Activated naive CD4-positive, alpha-beta T cell treated with anti-CD3 and anti-CD28 coated beads for 36 hours (primary cell): ENCODE results near the gene MAEL. TPM values are rescaled to one million over a fixed set of nuclear protein-coding genes. Genes with fewer than 3 reads are reported as not detected.
A peak's percentile ranks its signal among the peaks of the same experiment; 100 is the strongest.

Source experiments
- CTCF ChIA-PET: fragments of 350-600 bp; sonication (Branson Sonifier 250); formaldehyde crosslinking; loops from one replicate; lab custom pipeline; 2021; ENCODE audit warnings: antibody characterized with exemption; lab: Charles Lee
- DNase-seq: peaks from one replicate; pipeline ENCODE4 v3.0.0-alpha.2; 2020
- H3K27ac Mint-ChIP-seq: one replicate; pipeline ENCODE4 v1.8.0; 2021; ENCODE audit warnings: mild to moderate bottlenecking, mixed read lengths
- H3K27me3 Mint-ChIP-seq: one replicate; pipeline ENCODE4 v1.8.0; 2021; ENCODE audit warnings: low read depth, mixed read lengths
- H3K36me3 Mint-ChIP-seq: one replicate; pipeline ENCODE4 v1.8.0; 2021; ENCODE audit warnings: low read depth, mixed read lengths
- H3K4me1 Mint-ChIP-seq: one replicate; pipeline ENCODE4 v1.8.0; 2021; ENCODE audit warnings: low read depth, mixed read lengths
- H3K4me3 Mint-ChIP-seq: one replicate; pipeline ENCODE4 v1.8.0; 2021; ENCODE audit warnings: mild to moderate bottlenecking, moderate library complexity, mixed read lengths
- H3K9me3 Mint-ChIP-seq: one replicate; pipeline ENCODE4 v1.8.0; 2021; ENCODE audit warnings: mixed read lengths
- intact Hi-C: fragments of 100-400 bp; cut with micrococcal nuclease; formaldehyde crosslinking; loops from one replicate; pipeline ENCODE4 v1.15.1; 2023
- total RNA-seq, 2 experiments: library from RNA; stranded (reverse); gene quantifications; one replicate each; pipeline ENCODE4 v1.2.3, GENCODE V29; 2021

Gene MAEL
- total RNA-seq, 2 experiments from 2014 or later, result 0.24 to 0.35 TPM

DNA sequence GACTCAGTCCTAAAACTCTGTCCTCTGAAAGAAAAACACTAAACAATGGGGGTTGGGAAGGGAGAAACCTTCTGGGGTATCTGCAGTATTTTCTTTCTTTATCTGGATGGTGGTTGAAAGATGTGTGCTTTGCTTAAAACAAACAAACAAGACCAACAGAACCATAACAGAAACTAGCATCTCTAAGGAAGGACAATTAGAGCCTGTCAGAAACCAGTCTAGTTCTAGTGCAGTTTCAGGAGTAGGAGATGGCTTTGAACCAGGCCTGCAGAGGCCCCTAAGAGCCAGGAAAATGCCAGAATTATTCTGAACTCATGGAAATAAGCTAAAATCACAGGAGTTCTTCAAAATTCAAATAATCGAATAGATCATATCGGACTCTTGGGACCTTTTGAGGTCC is 32.2 kb upstream of the MAEL start:
- CTCF ChIA-PET, result interaction anchor here (1.0 kb wide), 1 partner anchor 47 kb away, joined by 3 read pairs; no protein-coding TSS in a partner anchor
- Mint-ChIP-seq H3K4me1 (no peaks in the 10 kb centered on the region), H3K4me3 (no peak overlapping the region), H3K9me3 (no peaks in the 10 kb centered on the region), H3K27ac (no peak overlapping the region), H3K27me3 (peaks cover 7% of the 10 kb centered on the region), H3K36me3 (peaks cover 1% of the 10 kb centered on the region)
- no peak for DNase-seq
- intact Hi-C loops, result no loop called here

DNA sequence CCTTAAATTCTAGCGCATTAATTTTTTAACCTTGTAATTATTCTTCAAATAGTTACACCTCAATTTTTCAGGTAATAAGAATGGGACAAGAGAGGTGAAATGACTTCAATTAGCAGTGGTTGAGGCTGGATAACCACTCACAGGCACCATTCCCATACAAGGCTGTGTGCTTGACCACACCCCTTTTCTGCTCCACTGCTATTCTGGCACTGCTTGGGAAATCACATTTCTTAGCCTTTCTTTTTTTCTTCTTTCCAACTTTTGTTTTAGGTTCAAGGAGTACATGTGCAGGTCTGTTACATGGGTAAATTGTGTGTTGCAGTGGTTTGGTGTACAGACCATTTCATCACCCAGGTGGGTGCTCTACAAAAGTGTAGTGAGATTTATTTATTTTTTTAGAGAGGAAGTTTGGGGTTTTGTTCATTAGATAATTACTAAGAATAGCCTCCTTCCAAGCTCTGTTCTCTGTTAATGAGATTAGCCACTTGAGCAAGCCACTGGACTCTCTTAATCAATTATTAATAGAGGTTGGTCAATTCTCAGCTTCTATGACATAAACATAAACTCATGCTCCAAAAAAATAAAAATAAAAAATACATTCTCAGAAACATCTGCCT is 28.1 kb upstream of the MAEL start:
- no peaks in the 10 kb centered on the region for H3K4me1 Mint-ChIP-seq
- CTCF ChIA-PET, result interaction anchor here (0.6 to 0.9 kb wide), 2 partner anchors 89 to 738 kb away, joined by 3 read pairs; no protein-coding TSS in a partner anchor
- no peak for DNase-seq
- peaks cover 3% of the 10 kb centered on the region for H3K27me3 Mint-ChIP-seq
- no peaks in the 10 kb centered on the region for H3K9me3 Mint-ChIP-seq
- H3K36me3 Mint-ChIP-seq, result peaks cover 1% of the 10 kb centered on the region
- H3K4me3 Mint-ChIP-seq, result no peak overlapping the region
- no peak overlapping the region for H3K27ac Mint-ChIP-seq
- intact Hi-C loops, result no loop called here

DNA sequence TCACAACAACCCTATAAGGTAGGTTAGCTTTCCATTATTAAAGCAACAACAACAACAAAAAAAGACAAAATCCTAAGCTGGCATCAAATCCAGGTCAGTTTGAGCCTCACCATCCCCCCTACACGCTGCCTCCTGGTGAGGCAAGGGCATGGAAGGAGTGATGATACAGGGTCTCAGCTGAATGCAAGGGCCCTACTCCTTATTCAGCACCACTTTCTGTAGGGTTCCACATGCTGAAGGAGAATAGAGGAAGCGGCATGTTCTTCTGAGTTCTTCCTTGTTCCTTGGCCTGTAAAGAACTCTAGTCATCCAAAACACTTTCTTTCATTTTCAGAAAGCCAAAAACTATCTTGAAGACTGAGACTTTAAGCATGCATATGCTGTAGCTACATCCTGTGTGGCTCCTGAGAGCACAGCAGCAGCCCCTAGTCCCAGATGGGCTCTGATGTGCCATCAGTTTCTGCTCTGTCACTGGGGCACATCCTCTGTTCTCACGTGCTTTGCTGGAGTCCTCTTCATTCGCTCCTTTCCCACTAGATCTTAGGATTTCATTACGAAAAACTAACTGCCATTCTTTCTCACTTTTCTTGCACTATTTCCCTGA is 19.9 kb upstream of the MAEL start:
- H3K4me1 Mint-ChIP-seq, result peaks cover 34% of the 10 kb centered on the region
- CTCF ChIA-PET, result interaction anchor here (1.5 to 1.9 kb wide), 2 partner anchors 88 to 90 kb away, joined by 5 to 8 read pairs; no protein-coding TSS in a partner anchor

DNA sequence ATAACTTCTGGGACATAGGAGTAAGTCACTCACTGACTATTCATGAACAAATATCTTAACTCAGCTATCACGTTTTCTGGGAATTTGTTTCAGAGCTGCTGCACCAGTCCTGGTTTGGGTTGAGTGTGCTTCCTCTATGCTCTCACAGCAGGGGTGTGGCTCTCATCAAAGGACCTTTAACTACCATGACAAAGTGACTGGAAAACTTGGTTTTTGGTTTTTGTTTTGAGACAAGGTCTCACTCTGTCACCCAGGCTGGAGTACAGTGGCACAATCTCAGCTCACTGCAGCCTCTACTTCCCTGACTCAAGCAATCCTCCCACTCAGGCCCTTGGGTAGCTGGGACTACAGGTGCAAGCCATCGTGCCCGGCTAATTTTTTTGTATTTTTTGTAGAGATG is 17.8 kb upstream of the MAEL start:
- CTCF ChIA-PET, result interaction anchor here (1.5 to 2.1 kb wide), 2 partner anchors 61 to 88 kb away, joined by 6 to 10 read pairs; no protein-coding TSS in a partner anchor
- Mint-ChIP-seq H3K4me3 (no peak overlapping the region), H3K27me3 (peaks cover 10% of the 10 kb centered on the region), H3K27ac (peak overlapping the region; percentile 15), H3K9me3 (no peaks in the 10 kb centered on the region), H3K4me1 (peaks cover 46% of the 10 kb centered on the region), H3K36me3 (no peaks in the 10 kb centered on the region)
- peak; percentile 51 for DNase-seq
- intact Hi-C loops, result loop anchor here (5.0 to 10.0 kb wide), 3 partner anchors 151 to 476 kb away; no protein-coding TSS in a partner anchor

More for the DNA sequence above, 19.9 kb upstream of the MAEL start:
- Mint-ChIP-seq H3K36me3 (no peaks in the 10 kb centered on the region), H3K4me3 (no peak overlapping the region), H3K27ac (peak overlapping the region; percentile 18), H3K9me3 (no peaks in the 10 kb centered on the region), H3K27me3 (peaks cover 8% of the 10 kb centered on the region)
- DNase-seq, result peak; percentile 63
- intact Hi-C loops, result no loop called here

DNA sequence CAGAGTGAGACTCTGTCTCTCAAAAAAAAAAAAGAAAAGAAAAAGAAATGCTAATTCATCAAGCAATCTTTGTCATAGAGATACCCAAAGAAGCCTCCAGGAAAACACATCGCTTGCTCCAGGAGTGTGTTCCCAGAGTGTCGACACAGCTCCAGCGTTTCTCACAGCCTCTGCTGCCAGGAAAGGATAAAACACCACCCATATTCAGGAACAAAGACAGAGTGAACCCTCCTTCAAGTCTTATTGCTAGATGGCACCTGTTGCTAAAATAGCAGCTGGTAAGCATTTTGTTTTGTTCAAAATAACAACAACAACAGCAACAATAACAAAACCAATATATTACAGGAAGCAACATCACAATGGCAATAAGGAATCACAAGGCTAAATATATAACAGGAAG is 16.9 kb upstream of the MAEL start:
- no peaks in the 10 kb centered on the region for H3K9me3 Mint-ChIP-seq
- H3K4me1 Mint-ChIP-seq, result peaks cover 49% of the 10 kb centered on the region
- intact Hi-C loops, result loop anchor here (5.0 to 10.0 kb wide), 3 partner anchors 150 to 477 kb away; no protein-coding TSS in a partner anchor
- CTCF ChIA-PET, result interaction anchor here (2.1 kb wide), 1 partner anchor 87 kb away, joined by 10 read pairs; no protein-coding TSS in a partner anchor
- DNase-seq, result no peak
- no peak overlapping the region for H3K4me3 Mint-ChIP-seq
- H3K27ac Mint-ChIP-seq, result no peak overlapping the region
- no peaks in the 10 kb centered on the region for H3K36me3 Mint-ChIP-seq
- H3K27me3 Mint-ChIP-seq, result peaks cover 10% of the 10 kb centered on the region

DNA sequence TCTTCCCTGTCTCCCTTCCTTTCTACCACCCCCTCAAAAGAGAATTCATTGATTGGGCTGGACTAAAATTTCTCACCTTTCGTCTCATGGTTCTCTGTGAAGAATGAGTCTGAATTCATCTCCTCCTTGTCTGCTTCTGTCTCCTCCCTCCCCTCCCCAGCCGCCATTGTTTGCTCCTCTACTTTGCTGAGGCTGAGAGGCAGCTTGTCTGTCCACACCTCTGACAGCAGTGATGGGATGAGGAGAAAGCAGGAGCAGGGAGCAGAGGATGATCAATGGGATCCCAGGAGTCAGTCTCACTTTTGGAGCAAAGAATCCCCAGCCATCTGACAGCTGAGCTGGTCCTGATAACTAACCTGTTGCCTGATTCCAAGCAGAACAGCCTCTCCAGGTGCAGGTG is 16.3 kb upstream of the MAEL start:
- Mint-ChIP-seq H3K4me3 (no peak overlapping the region), H3K27me3 (peaks cover 10% of the 10 kb centered on the region), H3K4me1 (peaks cover 49% of the 10 kb centered on the region), H3K27ac (no peak overlapping the region), H3K9me3 (no peaks in the 10 kb centered on the region), H3K36me3 (no peaks in the 10 kb centered on the region)
- intact Hi-C loops, result loop anchor here (5.0 to 10.0 kb wide), 3 partner anchors 149 to 478 kb away; no protein-coding TSS in a partner anchor
- DNase-seq, result no peak
- CTCF ChIA-PET, result interaction anchor here (0.7 to 2.1 kb wide), 3 partner anchors 10 to 87 kb away, joined by 3 to 10 read pairs (median 3); no protein-coding TSS in a partner anchor

DNA sequence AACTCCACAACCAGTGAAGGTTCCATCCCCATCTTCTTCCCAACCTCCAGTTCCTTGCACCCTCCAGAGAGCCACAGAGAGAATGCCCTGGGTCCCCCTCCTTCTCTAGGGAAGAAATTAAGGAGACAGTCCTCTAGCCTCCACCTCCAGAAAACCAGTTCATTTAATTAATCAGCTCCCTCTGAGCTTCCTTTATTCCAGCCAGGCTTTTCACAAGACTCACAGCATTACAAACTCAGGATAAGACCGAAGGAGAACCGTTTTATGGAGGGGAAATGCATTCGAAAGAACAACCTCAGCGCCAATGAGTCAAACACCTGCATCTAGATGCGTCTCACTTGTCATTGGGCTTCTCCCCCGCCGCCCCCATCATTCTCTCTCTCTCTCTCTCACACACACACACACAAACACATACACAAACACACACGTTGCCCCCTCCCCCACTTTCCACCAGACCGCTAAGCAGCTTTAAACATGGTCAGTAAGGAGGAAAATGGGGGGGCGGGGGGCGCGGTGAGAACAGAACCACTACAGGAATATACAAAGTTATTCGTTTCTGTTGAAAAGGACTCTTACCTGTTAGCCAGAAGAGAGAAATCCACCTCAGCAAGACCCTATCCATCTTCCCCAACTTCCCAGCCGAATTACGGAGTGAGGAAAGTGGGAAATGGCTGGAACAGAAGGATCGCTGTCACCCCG is 14.3 kb upstream of the MAEL start:
- DNase-seq, result peak; percentile 75
- Mint-ChIP-seq H3K4me1 (peaks cover 41% of the 10 kb centered on the region), H3K36me3 (no peaks in the 10 kb centered on the region), H3K27me3 (peaks cover 10% of the 10 kb centered on the region), H3K9me3 (no peaks in the 10 kb centered on the region), H3K27ac (peak overlapping the region; percentile 90), H3K4me3 (peak overlapping the region; percentile 91)
- intact Hi-C loops, result loop anchor here (1.0 to 10.0 kb wide), 7 partner anchors 30 to 480 kb away; partner anchors contain the start of gene TADA1
- CTCF ChIA-PET, result interaction anchor here (1.0 to 1.6 kb wide), 3 partner anchors 82 to 84 kb away, joined by 4 to 10 read pairs (median 6); no protein-coding TSS in a partner anchor

DNA sequence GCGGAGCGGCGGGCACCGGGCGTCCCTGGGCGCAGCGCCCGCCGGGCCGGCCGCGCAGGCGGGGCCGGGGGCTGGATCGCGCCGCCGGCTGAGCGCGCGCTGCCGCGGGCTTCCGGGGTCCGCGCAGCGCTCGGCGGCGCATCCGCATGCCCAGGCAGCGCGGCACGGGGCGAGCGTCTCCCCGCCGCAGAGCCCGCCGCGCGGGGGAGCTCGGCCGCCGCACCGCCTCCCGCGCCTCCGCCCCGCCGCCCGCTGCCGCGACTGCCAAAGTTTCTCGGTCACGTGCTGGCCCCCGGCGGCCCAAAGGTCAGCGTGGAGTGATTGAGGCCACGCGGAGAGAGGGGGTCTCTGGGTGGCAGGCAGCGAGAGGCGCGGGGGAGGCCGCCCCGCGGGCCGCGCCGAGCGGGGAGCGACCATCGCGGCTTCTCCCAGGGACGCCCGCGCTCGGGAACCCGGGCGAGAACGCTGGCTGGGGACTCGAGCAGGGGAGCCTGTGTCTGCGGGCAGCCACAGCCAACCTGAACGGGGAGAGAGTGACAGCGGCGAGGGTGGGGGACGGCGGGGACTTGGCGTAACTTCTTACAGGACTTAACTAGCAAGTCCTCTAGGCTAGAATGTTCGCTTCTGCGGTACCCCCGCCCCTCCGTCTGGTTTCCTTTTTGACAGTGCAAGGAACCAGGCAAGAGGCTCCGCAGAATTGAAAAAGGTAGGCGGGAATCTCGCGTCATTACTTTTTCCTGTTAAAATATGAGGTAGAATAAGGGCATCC is 13.5 kb upstream of the MAEL start, which contains the start of gene ILDR2:
Gene ILDR2, minus strand, starts transcription at position 180 of the 769 bp plus-strand sequence. CDS start 272 bp downstream, outside the sequence.
- intact Hi-C loops, result loop anchor here (1.0 to 10.0 kb wide), 5 partner anchors 31 to 481 kb away; partner anchors contain the start of gene TADA1
- CTCF ChIA-PET, result interaction anchor here (1.0 kb wide), 1 partner anchor 84 kb away, joined by 4 read pairs; no protein-coding TSS in a partner anchor
- no peaks in the 10 kb centered on the region for H3K9me3 Mint-ChIP-seq
- H3K27me3 Mint-ChIP-seq, result peaks cover 10% of the 10 kb centered on the region
- peak; percentile 84 for DNase-seq
- peaks cover 36% of the 10 kb centered on the region for H3K4me1 Mint-ChIP-seq
- H3K4me3 Mint-ChIP-seq, result peak within 1 kb of the TSS; percentile 91
- H3K27ac Mint-ChIP-seq, result peak within 1 kb of the TSS; percentile 90
- H3K36me3 Mint-ChIP-seq, result no peaks in the 10 kb centered on the region

DNA sequence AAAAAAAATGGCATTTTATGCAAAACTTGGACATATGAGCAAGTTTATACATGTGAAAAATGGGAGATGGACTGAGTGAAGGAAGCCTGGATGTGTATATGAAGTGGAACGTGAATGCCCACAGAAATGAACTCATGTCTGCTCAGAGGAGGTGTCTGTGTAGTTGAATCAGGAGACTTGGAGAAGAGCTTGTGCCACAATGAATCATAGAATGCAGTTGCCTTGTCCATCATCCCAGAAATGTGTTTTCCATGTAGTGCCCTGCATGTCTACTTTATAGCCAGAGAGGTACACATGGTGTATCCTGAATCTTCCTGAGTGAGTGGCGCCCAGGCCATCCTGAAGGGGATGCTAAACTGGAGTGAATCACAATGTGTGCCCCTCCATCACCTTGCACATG is 11.1 kb upstream of the MAEL start:
- intact Hi-C loops, result loop anchor here (10.0 kb wide), 1 partner anchor 483 kb away; no protein-coding TSS in a partner anchor
- CTCF ChIA-PET, result interaction anchor here (1.9 to 5.3 kb wide), 2 partner anchors 67 to 80 kb away, joined by 5 to 32 read pairs; no protein-coding TSS in a partner anchor
- Mint-ChIP-seq H3K27me3 (peaks cover 5% of the 10 kb centered on the region), H3K9me3 (no peaks in the 10 kb centered on the region), H3K36me3 (no peaks in the 10 kb centered on the region), H3K4me3 (no peak overlapping the region), H3K27ac (no peak overlapping the region), H3K4me1 (peaks cover 23% of the 10 kb centered on the region)
- no peak for DNase-seq

DNA sequence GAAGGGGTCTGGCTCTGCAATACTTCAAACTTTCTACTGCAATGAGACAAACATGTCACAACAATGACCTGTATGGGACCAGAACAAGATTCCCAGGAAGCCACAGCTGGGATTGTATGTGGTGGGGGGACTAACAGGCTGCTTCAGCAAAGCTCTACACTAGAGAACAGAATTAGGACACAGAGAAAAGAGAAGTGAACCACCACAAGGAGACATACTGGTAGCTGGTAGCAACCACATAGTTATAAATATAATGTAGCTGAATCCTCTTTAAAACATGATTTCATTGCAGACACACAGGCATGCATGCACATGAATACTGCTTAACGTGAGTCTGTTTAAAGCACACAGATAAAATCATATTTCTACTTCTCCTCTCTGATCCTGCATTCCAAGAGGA is 10.3 kb upstream of the MAEL start:
- H3K27ac Mint-ChIP-seq, result no peak overlapping the region
- H3K4me3 Mint-ChIP-seq, result no peak overlapping the region
- intact Hi-C loops, result loop anchor here (10.0 kb wide), 1 partner anchor 484 kb away; no protein-coding TSS in a partner anchor
- peaks cover 18% of the 10 kb centered on the region for H3K4me1 Mint-ChIP-seq
- H3K27me3 Mint-ChIP-seq, result peaks cover 5% of the 10 kb centered on the region
- CTCF ChIA-PET, result interaction anchor here (1.9 to 5.3 kb wide), 2 partner anchors 68 to 80 kb away, joined by 5 to 32 read pairs; no protein-coding TSS in a partner anchor
- H3K9me3 Mint-ChIP-seq, result no peaks in the 10 kb centered on the region
- H3K36me3 Mint-ChIP-seq, result no peaks in the 10 kb centered on the region
- no peak for DNase-seq

DNA sequence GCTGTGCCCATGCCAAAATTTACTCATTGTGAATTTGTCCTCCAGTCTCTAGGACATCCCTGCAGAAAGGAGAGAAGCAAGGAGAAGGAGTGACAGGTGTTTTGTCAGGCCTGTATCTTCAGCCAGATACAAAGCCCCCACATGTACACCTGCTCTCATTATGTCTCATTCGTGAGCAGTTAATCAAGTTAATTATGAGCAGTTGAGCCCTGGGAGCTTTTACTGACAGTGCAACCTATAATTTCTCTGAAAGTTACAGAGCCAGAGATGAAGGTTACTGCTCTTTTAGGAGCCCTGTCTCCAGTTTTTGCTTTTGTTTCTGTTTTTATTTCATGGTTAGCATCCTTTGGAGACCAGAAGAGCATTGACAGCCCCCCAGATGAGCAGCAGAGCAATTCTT is 8.7 kb upstream of the MAEL start:
- intact Hi-C loops, result no loop called here

More for the DNA sequence above, 8.7 kb upstream of the MAEL start:
- H3K9me3 Mint-ChIP-seq, result no peaks in the 10 kb centered on the region
- H3K4me3 Mint-ChIP-seq, result no peak overlapping the region
- H3K27ac Mint-ChIP-seq, result no peak overlapping the region
- no peak for DNase-seq
- no peaks in the 10 kb centered on the region for H3K36me3 Mint-ChIP-seq
- H3K27me3 Mint-ChIP-seq, result peaks cover 5% of the 10 kb centered on the region
- peaks cover 7% of the 10 kb centered on the region for H3K4me1 Mint-ChIP-seq
- CTCF ChIA-PET, result interaction anchor here (2.2 to 5.3 kb wide), 2 partner anchors 70 to 78 kb away, joined by 6 to 32 read pairs; no protein-coding TSS in a partner anchor
